NCI-H1417 treated with DMSO at 0.1 percent for 48 hours (cell line): ENCODE results near the gene GRB10.

Experiments
- DNase-seq: peaks from one replicate; lab custom pipeline; 2025; lab: John Stamatoyannopoulos, UW

Gene GRB10

GRCh38 chr7:50632561-50633413 lies 149.9 kb downstream of the GRB10 start:
- DNase-seq = no peak

GRCh38 chr7:50631639-50632038 lies 151.1 kb downstream of the GRB10 start:
- DNase-seq = no peak

GRCh38 chr7:50631100-50631499 lies 151.6 kb downstream of the GRB10 start:
- DNase-seq = no peak

GRCh38 chr7:50629238-50629901 lies 153.3 kb downstream of the GRB10 start:
- DNase-seq = no peak

GRCh38 chr7:50628434-50629084 lies 154.1 kb downstream of the GRB10 start:
- DNase-seq = no peak

GRCh38 chr7:50627824-50628361 lies 154.8 kb downstream of the GRB10 start:
- no peak for DNase-seq

- DNase-seq = no peak
Observed at GRCh38 chr7:50626286-50626685, 156.4 kb downstream of the GRB10 start.

GRCh38 chr7:50625360-50625759 lies 157.3 kb downstream of the GRB10 start:
- no peak for DNase-seq

GRCh38 chr7:50622821-50623220 lies 159.9 kb downstream of the GRB10 start:
- no peak for DNase-seq

- DNase-seq = no peak
Observed at GRCh38 chr7:50621973-50622490, 160.7 kb downstream of the GRB10 start.

- no peak for DNase-seq
Observed at GRCh38 chr7:50621206-50621605, 161.5 kb downstream of the GRB10 start.

GRCh38 chr7:50620433-50620832 lies 162.3 kb downstream of the GRB10 start:
- DNase-seq = no peak

GRCh38 chr7:50619684-50620083 lies 163.0 kb downstream of the GRB10 start:
- DNase-seq = no peak

- no peak for DNase-seq
Observed at GRCh38 chr7:50618281-50618680, 164.4 kb downstream of the GRB10 start.

GRCh38 chr7:50615519-50616080 lies 167.1 kb downstream of the GRB10 start:
- no peak for DNase-seq

- no peak for DNase-seq
Observed at GRCh38 chr7:50614721-50615518, 167.8 kb downstream of the GRB10 start.

GRCh38 chr7:50613473-50613872 lies 169.2 kb downstream of the GRB10 start:
- DNase-seq = no peak

GRCh38 chr7:50612704-50613103 lies 170.0 kb downstream of the GRB10 start:
- no peak for DNase-seq

- no peak for DNase-seq
Observed at GRCh38 chr7:50610521-50611277, 172.0 kb downstream of the GRB10 start.

- no peak for DNase-seq
Observed at GRCh38 chr7:50608196-50608906, 174.3 kb downstream of the GRB10 start.
